WI38 (cell line): ENCODE data around the gene TMEM236.

Experiments used
- H3K4me3 ChIP-seq: 2 replicates; pipeline ENCODE4 v1.5.1; 2011; ENCODE audit warnings: low read depth, mild to moderate bottlenecking, control low read depth, low read length
- CTCF ChIP-seq: IDR thresholded peaks from 2 replicates; pipeline ENCODE4 v1.5.1; 2012; ENCODE audit warnings: low read depth, mild to moderate bottlenecking, control low read depth, low read length

TMEM236 gene

GRCh38 chr10:17758896-17759295 lies 6.9 kb downstream of the TMEM236 start:
- H3K4me3 ChIP-seq = no peak overlapping the region
- TF ChIP-seq CTCF = no peak

GRCh38 chr10:17764142-17764541 lies 12.1 kb downstream of the TMEM236 start:
- no peak for TF ChIP-seq CTCF
- no peak overlapping the region for H3K4me3 ChIP-seq

GRCh38 chr10:17765602-17766001 lies 13.6 kb downstream of the TMEM236 start:
- no peak for TF ChIP-seq CTCF
- H3K4me3 ChIP-seq = no peak overlapping the region

GRCh38 chr10:17766731-17767130 lies 14.7 kb downstream of the TMEM236 start:
- no peak overlapping the region for H3K4me3 ChIP-seq
- no peak for TF ChIP-seq CTCF

GRCh38 chr10:17768496-17768895 lies 16.5 kb downstream of the TMEM236 start:
- H3K4me3 ChIP-seq = no peak overlapping the region
- TF ChIP-seq CTCF = no peak

- no peak for TF ChIP-seq CTCF
- no peak overlapping the region for H3K4me3 ChIP-seq
These were observed 17.0 kb downstream of the TMEM236 start for GRCh38 chr10:17768957-17769356.

- no peak overlapping the region for H3K4me3 ChIP-seq
- no peak for TF ChIP-seq CTCF
These were observed 19.0 kb downstream of the TMEM236 start for GRCh38 chr10:17771017-17771416.

- H3K4me3 ChIP-seq = no peak overlapping the region
- no peak for TF ChIP-seq CTCF
These were observed 27.8 kb downstream of the TMEM236 start for GRCh38 chr10:17779784-17780183.
